Nephron progenitor cell (in vitro differentiated cells): ENCODE measurements around the gene METTL21C.
A peak's percentile ranks its signal among the peaks of the same experiment; 100 is the strongest.

Source experiments
- DNase-seq: peaks from one replicate; pipeline ENCODE4 v3.0.0; 2021
- H3K27ac Mint-ChIP-seq: 2 replicates; pipeline ENCODE4 v1.8.0; 2021; ENCODE audit warnings: mild to moderate bottlenecking, moderate library complexity, mixed read lengths
- H3K27me3 Mint-ChIP-seq: 2 replicates; pipeline ENCODE4 v1.8.0; 2021; ENCODE audit warnings: mild to moderate bottlenecking, low read depth, mixed read lengths; ENCODE audit not compliant: poor library complexity
- H3K36me3 Mint-ChIP-seq: 2 replicates; pipeline ENCODE4 v1.8.0; 2021; ENCODE audit warnings: low read depth, mixed read lengths
- H3K4me1 Mint-ChIP-seq: 2 replicates; pipeline ENCODE4 v1.8.0; 2021; ENCODE audit warnings: mixed read lengths
- H3K4me3 Mint-ChIP-seq: 2 replicates; pipeline ENCODE4 v1.8.0; 2021; ENCODE audit warnings: mild to moderate bottlenecking, moderate library complexity, mixed read lengths
- H3K9me3 Mint-ChIP-seq: 2 replicates; pipeline ENCODE4 v1.8.0; 2021; ENCODE audit warnings: mild to moderate bottlenecking, moderate library complexity, mixed read lengths
- TF ChIP-seq, protein P1 (sequence below): fragments of 200-600 bp; sonication (generic); IDR thresholded peaks from 2 replicates; pipeline ENCODE4 v1.5.0; 2021; ENCODE audit warnings: antibody characterized with exemption

Gene METTL21C

DNA sequence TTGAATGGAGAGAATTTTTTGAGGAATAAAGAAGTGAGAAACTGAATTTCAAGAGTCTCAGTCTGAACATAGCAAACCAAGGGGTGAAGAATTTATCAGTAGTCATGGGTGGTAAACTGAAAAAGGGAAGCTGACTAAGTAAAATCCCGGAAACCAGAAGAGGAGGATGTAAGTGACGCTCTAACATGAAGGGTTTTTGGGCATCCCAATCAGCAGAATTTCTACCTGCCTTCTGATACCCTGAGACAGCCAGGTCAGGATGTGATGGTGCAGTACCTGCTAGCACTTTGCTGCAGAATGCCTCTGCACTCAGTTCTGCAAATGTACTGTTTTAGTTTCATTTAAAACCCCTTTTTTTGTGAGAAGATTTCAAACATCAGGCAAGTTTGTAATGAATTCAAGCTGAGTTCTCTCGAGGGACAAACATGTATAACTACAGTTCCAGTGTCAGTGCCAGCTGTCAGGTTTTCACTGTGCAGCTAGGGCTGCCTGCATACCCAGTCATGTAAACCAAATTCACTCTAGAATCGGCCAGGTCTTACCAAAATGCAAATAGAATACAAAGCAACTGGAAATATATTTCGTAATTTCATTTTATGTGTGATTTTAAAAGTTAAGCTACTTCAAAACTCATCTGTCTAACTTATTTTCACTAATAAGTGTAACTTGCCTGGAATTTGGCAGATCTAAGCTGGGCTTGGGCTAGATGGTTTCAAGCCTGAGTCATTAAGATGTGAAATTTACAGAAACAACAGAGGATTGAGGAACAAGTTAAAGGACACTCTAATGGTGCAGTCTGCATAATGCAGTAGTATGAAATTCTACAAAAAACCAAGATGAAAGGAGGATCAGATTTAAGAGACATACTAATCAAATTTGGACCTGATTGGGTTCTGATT, 13.8 kb downstream of the METTL21C start:
- peak overlapping the region; percentile 76 for H3K27ac Mint-ChIP-seq
- H3K27me3 Mint-ChIP-seq: peaks cover 2% of the 10 kb centered on the region
- peaks cover 3% of the 10 kb centered on the region for H3K9me3 Mint-ChIP-seq
- peaks cover 53% of the 10 kb centered on the region for H3K36me3 Mint-ChIP-seq
- DNase-seq: no peak
- H3K4me1 Mint-ChIP-seq: peaks cover 22% of the 10 kb centered on the region
- no peak overlapping the region for H3K4me3 Mint-ChIP-seq
- TF ChIP-seq, protein P1, sequence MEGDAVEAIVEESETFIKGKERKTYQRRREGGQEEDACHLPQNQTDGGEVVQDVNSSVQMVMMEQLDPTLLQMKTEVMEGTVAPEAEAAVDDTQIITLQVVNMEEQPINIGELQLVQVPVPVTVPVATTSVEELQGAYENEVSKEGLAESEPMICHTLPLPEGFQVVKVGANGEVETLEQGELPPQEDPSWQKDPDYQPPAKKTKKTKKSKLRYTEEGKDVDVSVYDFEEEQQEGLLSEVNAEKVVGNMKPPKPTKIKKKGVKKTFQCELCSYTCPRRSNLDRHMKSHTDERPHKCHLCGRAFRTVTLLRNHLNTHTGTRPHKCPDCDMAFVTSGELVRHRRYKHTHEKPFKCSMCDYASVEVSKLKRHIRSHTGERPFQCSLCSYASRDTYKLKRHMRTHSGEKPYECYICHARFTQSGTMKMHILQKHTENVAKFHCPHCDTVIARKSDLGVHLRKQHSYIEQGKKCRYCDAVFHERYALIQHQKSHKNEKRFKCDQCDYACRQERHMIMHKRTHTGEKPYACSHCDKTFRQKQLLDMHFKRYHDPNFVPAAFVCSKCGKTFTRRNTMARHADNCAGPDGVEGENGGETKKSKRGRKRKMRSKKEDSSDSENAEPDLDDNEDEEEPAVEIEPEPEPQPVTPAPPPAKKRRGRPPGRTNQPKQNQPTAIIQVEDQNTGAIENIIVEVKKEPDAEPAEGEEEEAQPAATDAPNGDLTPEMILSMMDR: no peak

DNA sequence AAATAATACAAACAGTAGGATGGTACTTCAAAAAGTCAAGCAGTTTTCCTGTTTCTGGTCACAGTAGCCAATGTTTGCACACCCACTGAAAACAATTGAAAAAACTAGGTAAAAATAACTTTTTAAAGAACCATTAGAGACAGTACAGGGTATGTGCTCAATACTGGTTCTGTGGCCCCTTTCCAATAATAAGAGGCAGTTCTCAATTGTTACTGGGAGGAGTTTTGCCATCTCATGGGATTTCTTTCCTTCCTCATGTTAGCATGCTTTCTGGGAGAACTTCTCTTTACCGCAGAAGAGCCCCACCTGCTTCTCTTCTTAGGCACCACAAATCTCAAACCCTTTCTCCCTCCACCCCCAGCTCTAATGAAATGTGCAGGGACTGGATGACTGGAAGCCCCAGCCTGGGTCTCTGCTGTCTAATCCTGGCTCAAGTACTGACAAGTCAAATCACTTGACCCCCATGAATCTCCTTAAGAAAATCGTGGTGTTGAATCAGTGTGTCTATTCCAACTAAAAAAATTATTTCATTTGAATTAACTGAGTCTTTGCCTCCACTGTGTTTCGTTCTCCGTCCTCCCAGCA, 14.6 kb downstream of the METTL21C start:
- Mint-ChIP-seq H3K27me3 (peaks cover 2% of the 10 kb centered on the region), H3K27ac (peak overlapping the region; percentile 76), H3K9me3 (peaks cover 3% of the 10 kb centered on the region), H3K4me3 (no peak overlapping the region), H3K4me1 (peaks cover 22% of the 10 kb centered on the region), H3K36me3 (peaks cover 61% of the 10 kb centered on the region)
- TF ChIP-seq, protein P1: no peak
- no peak for DNase-seq

DNA sequence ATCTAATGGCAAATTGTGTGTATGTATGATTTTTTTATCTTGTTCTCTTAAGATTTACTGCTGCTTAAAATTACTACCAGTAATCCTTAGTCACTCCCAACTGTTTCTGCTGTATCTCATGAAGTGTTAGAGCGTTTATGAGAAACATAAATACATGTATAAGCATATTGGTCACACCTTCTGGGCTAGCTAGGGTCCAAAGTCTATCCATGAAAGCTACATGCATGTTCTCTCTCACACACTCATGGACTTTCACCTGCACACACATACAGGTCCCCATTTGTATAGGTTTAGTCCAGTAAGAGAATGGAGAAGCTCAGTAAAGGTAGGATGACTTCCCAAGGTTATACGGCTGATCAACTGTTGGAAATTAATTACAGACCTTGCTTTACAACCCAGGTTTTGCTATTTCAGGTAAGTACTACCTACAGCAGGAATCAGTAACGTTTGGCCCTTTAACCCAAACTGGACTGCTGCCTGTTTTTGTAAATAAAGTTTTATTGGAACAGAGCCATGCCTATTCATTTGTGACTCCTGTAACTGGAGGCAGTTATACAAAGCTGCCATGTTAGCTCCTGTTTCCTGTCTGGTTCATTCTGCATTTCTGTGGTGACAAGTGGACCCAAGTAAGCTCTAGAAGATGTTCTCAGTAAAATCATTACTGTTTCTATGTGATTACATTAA, 15.3 kb downstream of the METTL21C start:
- H3K27ac Mint-ChIP-seq: no peak overlapping the region
- peaks cover 22% of the 10 kb centered on the region for H3K4me1 Mint-ChIP-seq
- peaks cover 63% of the 10 kb centered on the region for H3K36me3 Mint-ChIP-seq
- H3K9me3 Mint-ChIP-seq: peaks cover 3% of the 10 kb centered on the region
- H3K4me3 Mint-ChIP-seq: no peak overlapping the region
- TF ChIP-seq, protein P1: no peak
- no peak for DNase-seq
- H3K27me3 Mint-ChIP-seq: peaks cover 2% of the 10 kb centered on the region

DNA sequence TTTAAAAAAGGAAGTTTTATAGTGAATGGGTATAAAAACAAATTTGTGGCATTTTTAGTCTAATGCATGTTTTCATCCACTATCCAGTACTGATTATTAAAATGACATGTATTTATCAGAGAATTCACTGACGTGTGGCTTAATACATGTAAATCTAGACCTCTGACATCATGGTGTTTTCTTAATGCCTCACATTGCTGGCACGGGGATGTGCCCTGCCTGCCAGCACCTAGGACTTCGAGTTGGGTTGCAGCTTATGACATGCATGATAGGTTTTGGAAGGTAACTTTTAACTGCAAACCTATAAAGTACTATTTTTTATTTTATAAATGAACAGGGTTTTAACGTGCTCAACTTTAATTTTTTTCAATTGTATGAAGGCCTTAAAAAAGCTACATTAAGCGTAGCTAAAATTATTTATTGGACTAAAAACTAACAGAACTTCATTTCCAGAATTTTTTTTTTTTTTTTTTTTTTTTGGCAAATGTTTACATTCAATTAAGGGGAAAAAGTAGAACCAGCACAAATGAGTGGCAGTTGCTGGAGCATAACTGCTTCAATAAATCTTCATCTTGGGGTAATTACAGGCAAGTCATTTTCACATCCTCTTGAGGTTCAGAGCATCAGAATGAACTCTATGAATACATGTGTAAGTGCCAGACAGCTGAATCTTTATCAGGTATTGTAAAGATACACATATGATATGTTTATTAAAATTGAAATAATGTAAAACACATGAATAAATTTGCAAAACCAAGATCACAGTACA, 16.3 kb downstream of the METTL21C start:
- peaks cover 22% of the 10 kb centered on the region for H3K4me1 Mint-ChIP-seq
- H3K36me3 Mint-ChIP-seq: peaks cover 71% of the 10 kb centered on the region
- DNase-seq: no peak
- TF ChIP-seq, protein P1: no peak
- peak overlapping the region; percentile 1 for H3K4me3 Mint-ChIP-seq
- no peak overlapping the region for H3K27ac Mint-ChIP-seq
- peaks cover 2% of the 10 kb centered on the region for H3K27me3 Mint-ChIP-seq
- peaks cover 3% of the 10 kb centered on the region for H3K9me3 Mint-ChIP-seq

DNA sequence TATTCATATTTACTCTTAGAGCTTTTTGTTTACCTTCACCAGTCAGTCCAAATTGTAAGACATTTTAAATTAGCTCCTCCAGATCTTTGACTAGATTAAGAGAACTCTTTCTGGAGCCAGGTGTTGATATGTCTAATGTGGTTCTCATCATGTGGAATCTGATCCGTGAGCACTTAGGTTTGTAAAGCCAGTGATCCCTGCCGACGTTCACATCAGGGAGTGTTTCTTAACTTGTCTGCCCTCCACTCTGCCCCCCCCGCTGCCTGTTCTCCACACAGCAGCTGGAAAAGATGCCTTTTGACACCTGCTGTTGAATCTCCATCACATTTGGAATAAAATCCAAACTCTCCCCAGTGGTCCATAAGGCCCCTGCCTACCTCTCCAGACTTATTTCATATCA, 17.7 kb downstream of the METTL21C start:
- no peak overlapping the region for H3K4me3 Mint-ChIP-seq
- peaks cover 3% of the 10 kb centered on the region for H3K9me3 Mint-ChIP-seq
- H3K36me3 Mint-ChIP-seq: peaks cover 85% of the 10 kb centered on the region
- peaks cover 5% of the 10 kb centered on the region for H3K27me3 Mint-ChIP-seq
- no peak for DNase-seq
- H3K27ac Mint-ChIP-seq: peak overlapping the region; percentile 43
- TF ChIP-seq, protein P1: no peak
- H3K4me1 Mint-ChIP-seq: peaks cover 22% of the 10 kb centered on the region
